ENCODE data around the gene CHCHD2.
A peak's percentile ranks its signal among the peaks of the same experiment; 100 is the strongest.
"Not testable (repeated sequence)": the region's sequence is repeated elsewhere in the genome, so short reads cannot be mapped to it uniquely, and the experiment has no call there.

Gene CHCHD2, protein sequence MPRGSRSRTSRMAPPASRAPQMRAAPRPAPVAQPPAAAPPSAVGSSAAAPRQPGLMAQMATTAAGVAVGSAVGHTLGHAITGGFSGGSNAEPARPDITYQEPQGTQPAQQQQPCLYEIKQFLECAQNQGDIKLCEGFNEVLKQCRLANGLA

DNA sequence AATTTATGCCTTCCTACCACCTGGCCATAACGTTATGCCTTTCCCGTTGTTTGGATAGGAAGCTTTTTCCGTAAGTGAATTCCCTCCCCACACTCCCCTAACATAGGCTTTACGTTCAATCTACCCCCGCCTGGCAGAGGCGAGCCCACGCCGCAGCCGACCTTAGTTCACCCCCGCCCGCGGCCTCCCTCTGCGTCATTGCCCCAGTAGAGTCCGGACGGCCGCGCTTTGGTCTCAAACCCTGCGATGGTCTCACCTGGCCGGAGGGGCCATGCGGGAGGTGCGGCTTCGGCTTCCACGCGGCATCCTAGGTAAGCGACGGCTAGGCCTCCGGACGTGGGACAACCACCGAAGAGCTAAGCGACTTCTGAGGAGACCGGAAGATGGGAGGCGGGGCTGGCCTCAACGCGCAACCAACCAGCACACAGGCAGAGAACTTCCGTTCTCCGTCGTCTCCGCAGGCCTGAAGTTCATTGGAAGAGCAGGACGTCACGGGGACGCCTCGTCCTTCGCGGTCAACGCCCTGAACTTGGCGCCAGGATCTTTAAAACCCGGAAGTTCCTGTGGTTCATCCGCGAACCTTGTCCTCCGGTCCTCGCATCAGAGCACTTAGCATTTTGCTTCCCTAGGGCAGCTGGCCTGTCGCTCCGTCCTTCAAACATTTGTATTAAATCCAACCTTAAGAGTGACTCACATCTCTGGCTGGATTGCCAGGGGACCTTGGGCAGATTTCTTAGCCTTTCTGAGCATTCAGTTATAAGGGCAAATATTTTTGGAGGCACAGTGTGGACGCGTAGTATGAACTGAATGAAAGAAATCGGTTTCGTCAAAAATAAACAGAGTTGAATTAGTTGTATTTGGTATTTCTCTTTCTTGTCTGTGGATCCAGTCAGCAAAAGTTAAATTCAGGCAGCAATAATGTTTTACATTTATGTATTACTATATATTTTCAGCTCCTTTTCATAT, at the start of gene CHCHD2:
Gene CHCHD2 (minus strand): TSS at position 369 of the 966 bp plus-strand sequence. CDS start 63 bp downstream, at position 306.
- peak; percentile 98 for DNase-seq (ENCODE audit: low spot score)

DNA sequence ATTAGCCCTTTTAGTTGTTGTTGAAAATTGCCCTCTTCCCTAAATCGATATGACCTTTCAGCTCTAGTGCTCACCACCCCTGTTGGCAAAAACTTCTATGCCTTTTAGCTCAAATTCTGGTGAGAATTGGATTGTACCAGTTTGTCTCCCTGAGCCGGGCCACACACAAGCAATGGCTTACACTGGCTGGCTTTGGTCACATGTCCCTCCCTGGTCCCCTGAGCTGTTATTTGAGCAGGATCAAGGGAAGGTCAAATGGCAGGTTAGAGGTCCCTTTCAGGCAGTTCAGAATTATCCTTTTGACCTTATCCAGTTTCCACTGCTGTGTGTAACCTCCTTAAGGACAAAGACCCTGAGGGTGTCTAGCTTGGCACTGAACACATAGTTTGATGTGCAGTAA, 24.8 kb upstream of the CHCHD2 start:
- DNase-seq (ENCODE audit: low spot score), result not testable (repeated sequence)

DNA sequence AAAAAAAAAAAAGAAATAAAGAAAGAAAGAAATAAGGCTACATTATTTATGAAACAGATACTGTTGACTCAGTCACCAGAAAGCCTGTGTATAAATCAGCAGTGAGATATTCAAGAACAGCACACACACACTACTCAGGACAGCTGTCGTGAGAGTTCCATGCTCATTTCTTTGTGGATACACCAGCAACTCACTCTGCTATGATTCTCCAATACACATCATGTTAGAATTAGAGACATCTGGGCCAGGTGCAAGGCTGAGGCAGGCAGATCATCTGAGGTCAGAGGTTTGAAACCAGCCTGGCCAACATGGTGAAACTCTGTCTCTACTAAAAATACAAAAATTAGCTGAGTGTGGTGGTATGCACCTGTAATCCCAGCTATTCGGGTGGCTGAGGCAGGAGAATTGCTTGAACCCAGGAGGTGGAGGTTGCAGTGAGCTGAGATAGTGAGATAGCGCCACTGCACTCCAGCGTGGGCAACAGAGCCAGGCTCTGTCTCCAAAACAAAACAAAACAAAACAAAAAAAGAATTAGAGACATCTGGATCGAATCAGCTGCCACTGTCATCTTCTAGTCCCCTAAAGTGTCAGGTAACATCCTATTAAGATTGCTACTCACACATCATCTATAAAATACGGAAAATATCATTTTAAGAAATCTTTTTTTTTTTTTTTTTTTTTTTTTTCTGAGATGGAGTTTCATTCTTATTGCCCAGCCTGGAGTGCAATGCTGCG, 21.1 kb upstream of the CHCHD2 start:
- no peak for DNase-seq (ENCODE audit: low spot score)

GRCh38 chr7:56125831-56126230, 19.6 kb upstream of the CHCHD2 start:
- DNase-seq (ENCODE audit: low spot score), result no peak

DNA sequence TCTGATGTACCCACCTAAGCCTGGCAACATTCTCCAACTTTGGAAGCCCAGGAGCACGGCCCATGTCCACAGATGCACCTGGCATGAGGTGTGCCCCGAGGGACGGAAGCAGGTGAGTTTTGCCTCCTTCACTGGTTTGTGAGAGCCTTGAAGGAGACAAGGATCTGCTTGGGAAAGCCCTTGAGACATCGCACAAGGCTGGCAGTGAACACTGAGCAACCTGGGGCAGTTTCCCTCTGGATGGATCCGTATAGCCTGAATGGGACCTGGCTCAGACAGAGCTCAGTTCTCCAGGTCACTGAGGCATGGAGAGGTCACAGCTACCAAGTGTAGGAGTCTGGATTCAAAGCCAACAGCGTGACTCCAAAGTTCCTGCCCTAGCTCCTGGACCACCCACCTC, 18.7 kb upstream of the CHCHD2 start:
- DNase-seq (ENCODE audit: low spot score), result no peak

DNA sequence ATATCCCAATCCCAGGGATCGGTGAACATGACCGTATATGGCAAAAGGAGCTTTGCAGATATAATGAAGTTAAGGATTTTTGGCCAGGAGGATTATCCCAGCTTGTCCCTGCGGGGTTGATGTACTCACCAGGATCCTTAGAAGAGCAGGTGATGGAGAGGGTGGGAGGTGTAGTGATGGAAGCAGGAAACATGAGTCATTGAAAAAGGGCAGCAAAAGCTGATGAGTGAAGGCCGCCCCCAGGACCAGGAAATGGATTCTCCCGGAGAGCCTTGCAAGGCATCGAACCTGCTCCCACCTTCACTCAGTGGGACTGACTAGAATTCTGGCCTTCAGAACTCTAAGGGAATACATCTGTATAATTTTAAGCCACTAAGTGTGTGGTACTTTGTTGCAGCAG, 15.2 kb upstream of the CHCHD2 start:
- no peak for DNase-seq (ENCODE audit: low spot score)

- DNase-seq (ENCODE audit: low spot score), result no peak
These were observed 9.7 kb upstream of the CHCHD2 start, which contains the start of gene NUPR2 for GRCh38 chr7:56115852-56116538. TSS of gene NUPR2 (minus strand) at chr7:56116417. CDS start at chr7:56116314, 103 bp downstream.

DNA sequence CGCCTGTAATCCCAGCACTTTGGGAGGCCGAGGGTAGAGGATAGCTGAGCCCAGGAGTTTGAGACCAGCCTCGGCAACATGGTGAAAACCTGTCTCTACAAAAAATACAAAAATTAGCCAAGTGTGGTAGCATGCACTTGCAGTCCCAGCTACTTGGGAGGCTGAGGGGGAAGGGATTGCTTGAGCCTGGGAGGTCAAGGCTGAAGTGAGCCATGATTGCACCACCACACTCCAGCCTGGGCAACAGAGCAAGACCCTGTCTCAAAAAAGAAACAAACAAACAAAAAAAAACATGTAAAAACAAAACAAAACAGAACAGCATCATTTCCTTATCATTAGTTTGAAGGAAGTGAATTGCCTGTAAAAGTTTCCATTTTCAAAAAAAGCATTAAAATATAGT, 6.0 kb upstream of the CHCHD2 start:
- DNase-seq (ENCODE audit: low spot score), result not testable (repeated sequence)

DNA sequence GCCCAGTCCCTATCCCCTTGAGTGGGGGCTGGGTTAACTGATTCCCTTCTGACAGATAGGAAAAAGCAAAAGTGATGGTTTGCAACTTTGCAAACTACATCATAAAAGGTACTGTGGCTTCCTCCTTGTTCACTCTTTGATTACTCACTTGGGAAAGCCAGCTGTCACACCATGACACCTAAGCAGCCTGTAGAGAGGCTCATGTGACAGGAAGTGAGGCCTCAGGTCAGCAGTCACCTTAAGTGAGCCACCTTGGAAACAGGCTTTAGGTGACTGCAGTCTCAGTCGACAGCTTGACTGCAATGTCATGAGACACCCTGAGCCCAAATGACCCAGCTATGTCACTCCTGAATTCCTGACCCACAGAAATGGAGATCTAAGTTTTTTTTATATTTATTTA, 4.3 kb upstream of the CHCHD2 start:
- DNase-seq (ENCODE audit: low spot score), result no peak

GRCh38 chr7:56107954-56108258, 1.6 kb upstream of the CHCHD2 start:
- DNase-seq (ENCODE audit: low spot score), result no peak

DNA sequence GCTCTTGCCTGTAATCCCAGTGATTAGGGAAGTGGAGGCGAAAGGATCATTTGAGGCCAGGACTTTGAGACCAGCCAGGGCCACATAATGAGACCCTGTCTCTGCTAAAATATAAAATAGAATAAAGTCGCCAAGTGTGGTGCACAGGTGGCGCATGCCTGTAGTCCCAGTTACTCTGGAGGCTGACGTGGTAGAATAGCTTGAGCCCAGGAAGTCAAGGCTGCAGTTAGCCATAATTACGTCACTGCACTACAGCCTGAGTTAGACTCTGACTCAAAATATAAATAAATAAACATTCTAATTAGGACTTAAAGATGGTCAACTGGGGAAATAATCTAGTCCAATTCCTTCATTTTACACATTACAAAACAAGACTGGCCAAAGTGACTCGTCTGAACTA, 768 bp downstream of the CHCHD2 start:
- DNase-seq (ENCODE audit: low spot score), result no peak

- DNase-seq (ENCODE audit: low spot score), result not testable (repeated sequence)
These were observed 2.1 kb downstream of the CHCHD2 start for GRCh38 chr7:56104138-56104537.

GRCh38 chr7:56099653-56100052, 6.6 kb downstream of the CHCHD2 start:
- DNase-seq (ENCODE audit: low spot score), result no peak

GRCh38 chr7:56098187-56099008, 7.9 kb downstream of the CHCHD2 start:
- DNase-seq (ENCODE audit: low spot score), result not testable (repeated sequence)

DNA sequence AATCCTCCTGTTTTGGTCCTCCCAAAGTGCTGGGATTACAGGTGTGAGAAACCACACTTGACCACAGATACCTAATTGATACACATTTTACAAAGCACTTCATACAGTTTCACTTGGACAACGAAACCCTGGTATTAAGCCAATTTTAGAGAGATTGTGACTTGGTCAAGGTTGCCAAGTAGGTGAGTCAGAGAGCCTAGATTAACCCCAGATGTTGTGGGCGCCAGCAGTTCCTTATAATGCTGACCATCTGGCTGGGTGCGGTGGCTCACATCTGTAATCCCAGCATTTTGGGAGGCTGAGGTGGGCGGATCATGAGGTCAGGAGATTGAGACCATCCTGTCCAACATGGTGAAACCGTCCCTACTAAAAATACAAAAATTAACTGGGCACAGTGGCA, 8.6 kb downstream of the CHCHD2 start:
- no peak for DNase-seq (ENCODE audit: low spot score)

DNA sequence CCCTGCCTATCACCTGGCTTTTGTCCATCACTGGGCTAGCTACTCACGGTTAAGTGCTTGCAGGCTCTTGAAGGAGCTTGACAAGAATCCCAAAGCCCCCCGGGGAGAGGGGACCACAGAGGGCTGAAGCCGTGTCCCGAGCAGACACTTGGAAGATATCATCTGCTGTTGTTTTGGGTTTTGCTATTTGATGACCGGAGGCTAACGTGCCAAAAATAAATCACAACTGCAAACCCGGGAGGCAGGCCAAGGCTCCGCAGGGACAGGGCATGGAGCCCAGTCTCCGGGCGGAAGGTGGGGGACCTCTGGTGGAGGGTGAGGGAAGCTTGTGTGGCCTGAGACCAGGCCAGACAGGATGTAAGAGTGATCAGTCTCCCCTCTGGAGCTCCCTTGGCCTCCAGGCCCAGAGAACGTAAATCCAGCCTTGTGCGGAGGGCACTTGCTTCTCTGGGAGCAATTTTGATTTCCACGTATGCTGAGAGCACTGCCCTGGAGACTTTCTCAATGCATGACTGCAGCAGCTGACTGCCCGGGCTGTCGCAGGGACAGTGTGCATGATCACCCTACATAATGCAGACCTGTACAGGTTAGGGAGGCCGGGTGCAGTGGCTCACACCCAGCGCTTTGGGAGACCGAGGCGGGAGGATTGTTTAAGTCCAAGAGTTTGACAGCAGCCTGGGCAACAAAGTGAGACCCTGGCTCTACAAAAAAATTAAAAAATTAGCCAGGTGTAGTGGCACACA, 13.3 kb downstream of the CHCHD2 start, which contains the start of gene PHKG1:
Gene PHKG1 (minus strand): TSS at position 164 of the 743 bp plus-strand sequence. CDS start 4,011 bp downstream, outside the sequence.
- peak; percentile 74 for DNase-seq (ENCODE audit: low spot score)

DNA sequence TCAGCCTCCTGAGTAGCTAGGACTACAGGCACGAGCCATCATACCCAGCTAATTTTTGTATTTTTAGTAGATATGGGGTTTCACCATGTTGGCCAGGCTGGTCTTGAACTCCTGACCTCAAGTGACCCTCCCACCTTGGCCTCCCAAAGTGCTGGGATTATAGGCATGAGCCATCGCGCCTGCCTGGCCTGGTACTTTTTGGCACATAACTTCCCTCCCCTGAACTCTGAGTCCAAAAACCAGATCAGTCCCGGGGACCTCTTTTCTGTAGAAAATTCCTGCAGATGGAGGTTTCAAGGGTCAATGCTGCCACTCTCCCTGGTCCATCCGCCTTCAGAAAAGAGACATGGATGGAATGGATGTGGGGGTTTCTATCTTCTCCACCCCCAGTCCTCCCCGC, 13.9 kb downstream of the CHCHD2 start:
- DNase-seq (ENCODE audit: low spot score), result not testable (repeated sequence)

- no peak for DNase-seq (ENCODE audit: low spot score)
These were observed 14.7 kb downstream of the CHCHD2 start for GRCh38 chr7:56091591-56091990.

DNA sequence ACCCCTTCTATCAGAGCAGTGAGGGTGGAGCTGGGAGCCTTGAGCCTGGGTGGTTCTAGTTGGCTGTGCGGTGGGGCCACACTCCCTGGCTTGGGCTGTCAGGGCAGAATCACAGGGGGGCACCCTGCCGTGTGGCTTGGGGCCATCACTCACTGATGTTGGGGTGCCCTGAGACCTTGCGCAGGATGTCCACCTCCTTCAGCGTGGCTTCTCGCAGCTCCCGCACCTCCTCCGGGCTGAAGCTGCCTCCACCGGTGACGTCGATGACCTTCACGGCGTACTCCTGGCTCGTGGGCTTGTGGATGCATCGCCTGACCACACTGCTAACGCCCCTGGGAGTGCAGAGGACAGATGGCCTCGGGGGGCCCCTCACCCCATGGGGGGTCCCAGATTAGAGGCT, 18.8 kb downstream of the CHCHD2 start:
- no peak for DNase-seq (ENCODE audit: low spot score)

- DNase-seq (ENCODE audit: low spot score), result no peak
These were observed 19.5 kb downstream of the CHCHD2 start for GRCh38 chr7:56086761-56087160.
